Heart left ventricle (tissue), 13 donors: ENCODE measurements around the gene KCTD6.

Experiments used
- POLR2A ChIP-seq, 2 donors: fragments of 450-650 bp; IDR thresholded peaks; one replicate each; pipeline ENCODE4 v1.6.1; 2017; ENCODE audit warnings: antibody characterized with exemption in 2 of 2, mild to moderate bottlenecking in 2 of 2, moderate library complexity in 2 of 2
- TF ChIP-seq, protein P1 (sequence below), 12 donors: fragments of 200-600 bp; sonication (generic) in 4 of 12; IDR thresholded peaks; one replicate each; pipeline versions ENCODE4 v1.5.0 to v1.8.0; 2018 to 2022; ENCODE audit warnings: antibody characterized with exemption in 12 of 12, mild to moderate bottlenecking in 5 of 12
- donor health status: ischemic (EF 13 %, LVEDD 7.1; RV severe dilation, severe dysfunction).
- donor health status: DM: no; HTN: yes; CAD: no.
- donor health status: DM: no; HTN: no; CAD: no.
- donor health status: ischemic (EF 25% LVEDD 6.9; RV normal size, moderate dysfunction).
- donor health status: ischemic (EF 25% LVEDD 5.7; RV mildly dilated, moderate dysfunction).
- donor health status: ischemic (EF 35%, LVEDD 5.7; RV mildly dilated, moderate dysfunction).
- donor health status: nonischemic (EF 11% LVEDD 7.7; RV severe dilation, severe dysfunction).
- donor health status: DM: yes; HTN: yes; CAD: no.
- donor health status: PGD.
- donor health status: ischemic (EF 29% LVEDD 5.4; RV normal size, mild dysfunction).
- donor health status: nonischemic (EF 23%, LVEDD 6.1; RV moderate dilation, normal function).

DNA sequence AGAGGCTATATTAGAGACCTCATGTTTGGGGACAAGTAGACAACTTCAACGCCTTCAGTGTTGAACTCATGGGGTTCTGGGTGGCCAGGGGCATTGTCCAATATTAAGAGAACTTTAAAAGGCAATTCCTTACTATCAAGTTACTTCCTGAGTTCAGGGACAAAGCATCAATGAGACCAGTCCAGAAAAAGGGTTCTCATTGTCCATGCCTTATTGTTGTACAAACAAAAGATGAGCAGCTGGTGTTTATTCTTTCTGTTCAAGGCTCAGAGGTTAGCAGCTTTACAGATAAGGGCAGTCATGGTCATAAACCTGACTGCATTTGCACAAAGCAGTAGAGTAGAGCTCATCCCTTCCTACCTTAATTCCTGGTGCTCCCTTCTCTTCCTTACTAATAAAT lies 39.7 kb upstream of the KCTD6 start:
- TF ChIP-seq, protein P1, sequence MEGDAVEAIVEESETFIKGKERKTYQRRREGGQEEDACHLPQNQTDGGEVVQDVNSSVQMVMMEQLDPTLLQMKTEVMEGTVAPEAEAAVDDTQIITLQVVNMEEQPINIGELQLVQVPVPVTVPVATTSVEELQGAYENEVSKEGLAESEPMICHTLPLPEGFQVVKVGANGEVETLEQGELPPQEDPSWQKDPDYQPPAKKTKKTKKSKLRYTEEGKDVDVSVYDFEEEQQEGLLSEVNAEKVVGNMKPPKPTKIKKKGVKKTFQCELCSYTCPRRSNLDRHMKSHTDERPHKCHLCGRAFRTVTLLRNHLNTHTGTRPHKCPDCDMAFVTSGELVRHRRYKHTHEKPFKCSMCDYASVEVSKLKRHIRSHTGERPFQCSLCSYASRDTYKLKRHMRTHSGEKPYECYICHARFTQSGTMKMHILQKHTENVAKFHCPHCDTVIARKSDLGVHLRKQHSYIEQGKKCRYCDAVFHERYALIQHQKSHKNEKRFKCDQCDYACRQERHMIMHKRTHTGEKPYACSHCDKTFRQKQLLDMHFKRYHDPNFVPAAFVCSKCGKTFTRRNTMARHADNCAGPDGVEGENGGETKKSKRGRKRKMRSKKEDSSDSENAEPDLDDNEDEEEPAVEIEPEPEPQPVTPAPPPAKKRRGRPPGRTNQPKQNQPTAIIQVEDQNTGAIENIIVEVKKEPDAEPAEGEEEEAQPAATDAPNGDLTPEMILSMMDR (IDR thresholded peaks at IDR 0.05), result no peak
- TF ChIP-seq POLR2A (IDR thresholded peaks at IDR 0.05), result no peak
